ENCODE measurements around the gene MEIOSIN. TPM values are rescaled to one million over a fixed set of nuclear protein-coding genes. Genes with fewer than 3 reads are reported as not detected.

Gene MEIOSIN
- polyA plus RNA-seq, 1 donor from 2014 or later, result not detected

- Histone ChIP-seq H3K27me3 (ENCODE audit: insufficient read depth, low read depth, low read length) (peaks cover 10% of the 10 kb centered on the region), H3F3A (ENCODE audit: insufficient read depth, low read length, poor library complexity, severe bottlenecking) (no peaks in the 10 kb centered on the region), H2AFZ (ENCODE audit: low read depth, low read length) (no peak overlapping the region), H3K79me2 (replicated peaks; ENCODE audit: insufficient read depth, low read length) (no peaks in the 10 kb centered on the region), H4K20me1 (ENCODE audit: insufficient read depth) (no peaks in the 10 kb centered on the region), H3K9me2 (ENCODE audit: insufficient read depth, low read length) (no peaks in the 10 kb centered on the region), H3K4me3 (ENCODE audit: low read length) (no peak overlapping the region), H3K27ac (ENCODE audit: low read length) (no peak overlapping the region), H3K36me3 (ENCODE audit: insufficient read depth, low read length) (no peaks in the 10 kb centered on the region), H3K9ac (ENCODE audit: low read length) (no peak overlapping the region), H3K4me2 (ENCODE audit: low read length) (no peak overlapping the region), H3K9me3 (ENCODE audit: low read length) (no peaks in the 10 kb centered on the region)
- TF ChIP-seq EP300 (conservative IDR thresholded peaks at IDR 0.05; ENCODE audit: poor library complexity, severe bottlenecking) (no peak), TAF1 (IDR thresholded peaks at IDR 0.05; ENCODE audit: low read depth) (no peak), CTCF (IDR thresholded peaks at IDR 0.05; ENCODE audit: poor library complexity, severe bottlenecking) (no peak), RAD21 (conservative IDR thresholded peaks at IDR 0.05) (no peak), EZH2 (IDR thresholded peaks at IDR 0.05; ENCODE audit: borderline replicate concordance, insufficient read depth, low read length, poor library complexity, severe bottlenecking) (no peak), SMC3 (conservative IDR thresholded peaks at IDR 0.05; ENCODE audit: poor library complexity) (no peak), MXI1 (conservative IDR thresholded peaks at IDR 0.05; ENCODE audit: poor library complexity, severe bottlenecking) (no peak), POLR2AphosphoS5 (IDR thresholded peaks at IDR 0.05) (no peak), REST (IDR thresholded peaks at IDR 0.05; ENCODE audit: borderline replicate concordance) (no peak)
Measured at GRCh38 chr19:45772912-45773311, 39.7 kb downstream of the MEIOSIN start.

- Histone ChIP-seq H3K27me3 (ENCODE audit: insufficient read depth, low read depth, low read length) (peaks cover 6% of the 10 kb centered on the region), H3K4me2 (ENCODE audit: low read length) (no peak overlapping the region), H3K79me2 (replicated peaks; ENCODE audit: insufficient read depth, low read length) (no peaks in the 10 kb centered on the region), H4K20me1 (ENCODE audit: insufficient read depth) (no peaks in the 10 kb centered on the region), H3K27ac (ENCODE audit: low read length) (no peak overlapping the region), H3F3A (ENCODE audit: insufficient read depth, low read length, poor library complexity, severe bottlenecking) (no peaks in the 10 kb centered on the region), H2AFZ (ENCODE audit: low read depth, low read length) (no peak overlapping the region), H3K9ac (ENCODE audit: low read length) (no peak overlapping the region), H3K4me3 (ENCODE audit: low read length) (no peak overlapping the region), H3K9me3 (ENCODE audit: low read length) (no peaks in the 10 kb centered on the region), H3K36me3 (ENCODE audit: insufficient read depth, low read length) (no peaks in the 10 kb centered on the region), H3K9me2 (ENCODE audit: insufficient read depth, low read length) (no peaks in the 10 kb centered on the region)
- TF ChIP-seq SMC3 (conservative IDR thresholded peaks at IDR 0.05; ENCODE audit: poor library complexity), result no peak
- TF ChIP-seq EZH2 (IDR thresholded peaks at IDR 0.05; ENCODE audit: borderline replicate concordance, insufficient read depth, low read length, poor library complexity, severe bottlenecking), result no peak
- TF ChIP-seq MXI1 (conservative IDR thresholded peaks at IDR 0.05; ENCODE audit: poor library complexity, severe bottlenecking), result no peak
- TF ChIP-seq EP300 (conservative IDR thresholded peaks at IDR 0.05; ENCODE audit: poor library complexity, severe bottlenecking), result no peak
- no peak for TF ChIP-seq CTCF (IDR thresholded peaks at IDR 0.05; ENCODE audit: poor library complexity, severe bottlenecking)
Measured at GRCh38 chr19:45773384-45773783, 40.1 kb downstream of the MEIOSIN start.
